EH (cell line): ENCODE measurements around the gene GSDMA.
A peak's percentile ranks its signal among the peaks of the same experiment; 100 is the strongest.

Source experiments
- DNase-seq: peaks from one replicate; pipeline ENCODE4 v3.0.0-alpha.2; 2015; ENCODE audit warnings: low read depth

Gene GSDMA

DNA sequence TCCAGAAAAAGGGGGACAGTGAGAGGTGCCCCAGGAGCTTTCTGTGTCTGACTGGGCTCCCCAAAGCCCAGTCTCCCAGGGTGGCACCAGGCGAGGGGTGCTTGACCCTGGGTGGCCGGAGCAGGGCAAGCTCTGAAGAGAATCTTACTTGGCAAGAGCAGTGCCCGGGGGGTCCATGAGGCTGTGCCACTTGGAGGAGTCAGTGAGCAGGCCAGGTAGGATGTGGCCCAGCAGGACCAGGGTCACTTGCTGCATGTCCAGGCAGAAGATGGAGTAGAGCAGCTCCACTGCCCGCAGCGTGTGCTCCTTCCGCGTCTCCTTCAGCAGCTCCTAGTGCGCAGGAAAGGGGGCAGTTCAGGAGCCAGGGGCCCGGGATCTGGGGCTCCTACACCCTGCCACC is 59.7 kb downstream of the GSDMA start:
- no peak for DNase-seq

DNA sequence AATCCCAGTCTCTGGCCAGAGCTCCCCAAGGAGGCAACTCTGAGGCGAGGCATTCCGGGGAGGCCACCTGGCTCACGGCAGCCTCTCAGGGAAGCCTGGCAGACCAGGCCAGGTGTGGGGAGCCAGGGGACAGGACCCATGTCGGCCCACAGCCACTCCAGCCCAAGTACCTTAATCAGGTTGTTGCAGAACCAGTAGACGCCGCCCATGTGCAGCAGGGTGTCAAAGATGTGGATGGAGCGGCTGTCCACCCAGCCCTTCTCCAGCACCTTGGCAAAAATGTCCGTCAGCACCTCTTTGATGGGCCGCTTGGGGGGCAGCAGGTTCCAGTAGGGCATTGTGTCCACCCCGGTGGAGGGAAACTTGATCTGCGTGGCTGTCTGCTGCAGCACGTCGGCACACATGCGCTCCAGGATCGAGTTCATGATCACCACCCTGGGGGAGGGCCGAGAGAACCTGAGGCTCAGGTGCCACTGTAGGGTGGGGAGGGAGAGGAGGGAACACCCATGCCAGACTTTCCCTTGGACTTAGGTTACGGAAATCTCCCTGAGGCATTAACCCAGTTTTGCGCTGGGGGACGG is 60.2 kb downstream of the GSDMA start:
- DNase-seq: no peak

- peak; percentile 44 for DNase-seq
These were observed 60.9 kb downstream of the GSDMA start for GRCh38 chr17:40023590-40024292.

DNA sequence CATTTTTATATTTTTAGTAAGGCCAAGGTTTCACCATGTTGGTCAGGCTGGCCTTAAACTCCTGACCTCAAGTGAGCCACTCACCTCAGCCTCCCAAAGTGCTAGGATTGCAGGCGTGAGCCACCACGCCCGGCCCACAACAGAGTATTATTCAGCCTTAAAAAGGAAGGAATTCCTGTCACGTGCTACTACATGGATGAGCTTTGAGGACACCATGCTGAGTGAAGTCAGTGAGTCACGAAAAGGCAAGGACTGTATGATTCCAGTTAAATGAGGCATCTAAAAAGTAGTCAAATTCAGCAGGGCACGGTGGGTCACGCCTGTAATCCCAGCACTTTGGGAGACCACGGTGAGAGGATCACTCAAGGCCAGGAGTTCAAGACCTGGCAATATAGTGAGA is 62.1 kb downstream of the GSDMA start:
- peak; percentile 75 for DNase-seq

- DNase-seq: no peak
These were observed 62.8 kb downstream of the GSDMA start for GRCh38 chr17:40025559-40025958.

GRCh38 chr17:40025991-40026815 is 63.4 kb downstream of the GSDMA start:
- peak; percentile 35 for DNase-seq

- DNase-seq: peak; percentile 84
These were observed 64.2 kb downstream of the GSDMA start for GRCh38 chr17:40026816-40027613.
